DMS153 treated with DMSO at 0.1 percent for 48 hours (cell line): Measurements from ENCODE around the gene ME1.
"Not testable (repeated sequence)": the region's sequence is repeated elsewhere in the genome, so short reads cannot be mapped to it uniquely, and the experiment has no call there.

Experiments used
- DNase-seq: peaks from one replicate; lab custom pipeline; 2025; ENCODE audit not compliant: unreplicated experiment; lab: John Stamatoyannopoulos, UW

Gene ME1

DNA sequence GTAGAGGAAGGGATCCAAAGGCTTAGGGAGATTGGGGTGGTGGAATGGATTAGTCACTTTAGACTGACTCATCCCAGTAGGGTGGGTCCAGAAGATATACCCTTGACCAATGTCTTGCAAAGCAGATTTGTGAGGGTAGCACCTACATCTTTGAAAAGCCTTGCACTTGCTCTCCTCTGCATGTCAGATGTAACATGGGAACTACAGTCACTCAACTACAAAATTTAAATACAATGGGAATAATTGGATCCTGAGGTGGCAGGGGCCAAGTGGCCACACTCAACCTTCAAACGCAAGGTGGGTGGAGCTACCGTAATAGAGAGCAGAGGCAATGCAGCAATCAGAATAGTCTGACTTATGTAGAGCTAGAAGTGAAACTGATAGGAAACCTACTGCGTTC, 71.2 kb downstream of the ME1 start:
- DNase-seq: no peak

DNA sequence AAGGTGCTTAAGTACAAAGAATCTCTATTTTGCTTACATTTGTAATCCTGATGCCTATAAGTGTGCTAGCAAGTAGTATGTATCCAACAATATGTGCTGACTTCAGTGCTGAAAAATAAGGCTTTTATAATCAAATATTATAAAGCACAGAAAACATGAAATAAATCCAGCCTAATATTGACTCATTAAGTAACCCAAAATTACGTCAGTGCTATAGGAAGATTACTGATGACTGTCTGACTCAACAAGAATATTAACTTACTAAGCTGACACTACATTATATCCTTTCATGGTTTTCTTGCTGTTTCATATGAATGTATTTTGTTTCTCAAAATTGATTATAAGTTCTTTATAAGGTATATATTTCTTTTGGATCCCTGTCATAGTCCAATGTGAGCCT, 76.1 kb downstream of the ME1 start:
- no peak for DNase-seq

GRCh38 chr6:83352424-83353061, 78.3 kb downstream of the ME1 start:
- no peak for DNase-seq

DNA sequence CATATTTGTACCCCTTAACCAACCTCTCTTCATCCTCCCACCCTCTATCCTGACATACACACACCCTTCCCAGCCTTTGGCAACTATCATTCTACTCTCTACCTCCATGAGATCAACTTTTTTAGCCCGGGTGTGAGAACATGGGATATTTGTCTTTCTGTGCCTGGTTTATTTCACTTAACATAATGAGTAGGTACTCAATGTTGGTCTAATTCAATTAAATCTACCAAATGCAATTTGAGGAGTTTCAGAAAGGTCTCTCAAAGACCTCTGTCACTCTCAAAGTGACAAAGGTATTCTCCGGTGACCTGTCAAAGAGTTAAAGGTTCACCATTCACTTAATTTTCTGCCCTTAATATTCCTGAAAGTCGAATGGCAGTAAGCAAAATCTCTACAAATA, 87.7 kb downstream of the ME1 start:
- no peak for DNase-seq

DNA sequence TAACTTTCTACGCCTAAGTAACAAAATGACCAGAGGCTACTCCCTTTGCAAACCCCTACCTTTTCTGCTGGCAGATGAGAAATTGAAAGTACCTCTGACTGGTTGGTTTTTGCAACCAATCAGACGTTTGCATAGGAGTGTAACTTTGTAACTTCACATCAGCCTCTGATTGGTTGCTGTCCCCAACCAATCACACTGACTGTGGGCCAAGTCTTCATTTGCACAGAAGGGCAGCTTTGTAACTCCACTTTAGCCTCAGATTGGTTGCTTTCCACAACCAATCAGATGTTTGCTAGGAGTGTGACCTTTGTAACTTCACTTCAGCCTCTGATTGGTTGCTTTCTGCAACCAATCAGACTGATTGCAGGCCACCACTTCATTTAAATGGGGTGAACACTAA, 89.1 kb downstream of the ME1 start:
- DNase-seq: no peak

- not testable (repeated sequence) for DNase-seq
These were observed 96.9 kb downstream of the ME1 start for GRCh38 chr6:83333916-83334315.

DNA sequence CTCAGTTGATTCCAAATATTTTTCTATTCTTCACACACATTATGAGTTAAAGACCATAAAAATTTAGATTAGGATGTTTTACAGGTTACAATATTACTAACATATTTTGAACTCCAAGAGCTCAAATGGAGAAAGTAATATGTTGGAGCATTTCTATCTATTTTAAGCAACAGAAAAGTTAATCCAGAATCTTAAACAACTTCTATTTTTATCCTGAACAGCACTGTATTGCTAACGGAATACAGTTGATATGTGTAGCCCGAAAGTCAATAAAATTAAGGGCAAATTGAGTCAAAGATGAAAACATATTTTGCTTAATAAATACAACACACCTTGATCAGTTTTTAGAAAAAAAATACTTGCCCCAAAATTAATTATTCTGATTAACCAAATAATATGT, 97.4 kb downstream of the ME1 start:
- DNase-seq: no peak

DNA sequence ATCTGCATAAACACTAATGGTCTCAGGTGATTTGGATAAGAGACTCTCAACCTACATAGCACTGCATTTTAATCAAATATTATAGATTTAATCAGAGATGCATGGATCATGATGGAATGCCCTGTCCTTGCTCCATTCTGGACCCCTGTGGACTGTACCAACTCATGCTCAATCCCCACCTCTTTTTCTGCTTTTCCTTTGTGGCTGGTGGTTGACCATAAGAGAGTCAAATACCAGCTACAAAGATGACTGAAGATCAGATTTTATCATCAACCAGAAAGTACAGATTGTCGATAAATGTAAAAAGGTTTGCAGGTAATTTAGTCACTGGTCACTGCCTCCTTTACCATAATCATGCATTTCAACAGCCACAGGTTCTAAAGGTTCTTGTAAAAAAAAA, 116.2 kb downstream of the ME1 start:
- no peak for DNase-seq

DNA sequence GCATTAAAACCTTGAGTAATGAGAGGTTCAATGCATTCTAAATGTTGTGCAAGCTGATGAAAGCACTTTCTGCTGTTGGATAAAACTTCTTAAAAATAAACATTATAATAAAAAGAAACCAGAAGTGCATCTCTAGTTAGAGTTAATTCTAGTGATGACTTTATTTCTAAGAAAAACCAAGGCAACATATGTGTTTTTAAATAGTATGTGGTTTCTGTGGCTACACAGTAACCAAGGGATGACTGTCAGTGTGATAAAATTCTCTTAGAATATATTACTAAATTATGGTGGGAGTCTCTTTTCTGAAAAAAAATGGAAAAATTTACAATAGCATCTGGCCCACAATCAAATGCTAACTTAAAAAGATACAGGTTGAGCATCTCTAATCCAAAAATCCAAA, 117.0 kb downstream of the ME1 start:
- no peak for DNase-seq

DNA sequence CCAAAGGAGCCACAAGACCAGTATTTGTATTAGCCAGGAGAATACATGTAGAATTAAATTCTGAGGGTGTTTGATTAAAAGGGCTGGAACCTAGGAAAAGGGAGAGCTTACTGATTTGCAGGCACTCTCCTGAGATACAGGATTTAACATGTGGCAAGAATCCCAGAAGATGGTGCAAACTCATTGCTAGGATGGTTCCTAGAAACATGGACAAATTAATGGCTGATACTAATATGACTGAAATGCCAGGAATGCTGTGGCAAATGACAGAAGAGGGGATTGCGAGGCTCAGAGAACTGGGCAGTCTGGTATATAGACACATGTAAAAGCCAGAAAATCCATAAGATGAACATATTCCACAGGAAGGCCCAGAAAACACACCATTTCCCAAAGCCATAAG, 119.6 kb downstream of the ME1 start:
- no peak for DNase-seq

DNA sequence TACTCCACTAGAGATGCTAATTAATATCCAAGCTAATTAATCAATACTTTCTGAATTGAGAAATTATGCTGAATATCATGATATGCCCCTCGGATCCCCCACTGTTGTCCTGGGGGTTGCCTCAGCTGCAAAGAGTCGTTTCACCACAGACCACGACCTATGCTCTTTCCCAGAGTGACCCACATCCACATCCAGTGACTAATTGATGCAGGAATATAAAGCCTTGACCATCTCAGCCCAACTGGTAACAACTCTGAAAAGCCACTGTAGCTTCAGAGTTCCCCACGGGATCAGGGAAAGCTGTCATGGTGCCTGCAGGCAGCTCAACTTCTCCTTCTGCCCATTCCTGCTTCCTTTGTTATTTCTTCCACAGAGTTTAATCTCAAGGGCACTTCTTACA, 120.8 kb downstream of the ME1 start:
- DNase-seq: no peak

DNA sequence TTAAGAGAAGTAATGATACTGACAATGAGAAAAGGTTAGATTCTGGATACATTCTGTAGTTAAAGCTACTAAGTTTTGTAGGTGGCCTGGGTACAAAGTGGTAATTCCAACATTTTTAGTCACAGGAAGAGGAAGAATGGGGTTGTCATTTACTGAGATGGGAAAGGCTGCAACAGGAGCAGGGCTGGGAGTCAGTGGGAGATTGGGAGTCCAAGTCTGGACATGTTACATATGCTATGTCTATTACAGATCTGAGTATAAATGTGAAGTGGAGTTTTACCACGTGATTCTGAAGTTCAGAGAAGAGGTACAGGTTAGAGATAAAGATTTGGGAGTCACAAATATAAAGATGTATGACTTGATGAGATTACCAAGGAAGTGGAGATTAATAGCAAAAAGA, 121.5 kb downstream of the ME1 start:
- DNase-seq: no peak

DNA sequence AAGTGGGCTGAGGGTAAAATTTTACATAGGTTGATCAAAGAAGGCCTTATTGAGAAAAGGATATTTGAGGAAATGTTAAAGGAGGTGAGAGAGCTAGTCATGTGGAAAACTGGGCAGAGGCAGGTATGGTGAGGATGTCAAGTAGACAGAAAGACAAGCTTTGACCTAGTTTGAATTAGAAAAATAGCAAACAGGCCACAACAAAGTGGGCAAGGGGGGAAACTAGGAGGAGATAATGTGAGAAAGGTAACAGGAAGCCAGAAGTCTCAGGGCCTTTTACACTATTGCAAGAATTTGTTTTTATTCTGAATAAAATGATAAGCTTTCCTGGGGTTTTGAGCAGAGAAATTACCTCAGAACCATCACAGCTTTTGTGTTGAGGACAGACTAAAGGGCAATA, 122.0 kb downstream of the ME1 start:
- no peak for DNase-seq

GRCh38 chr6:83307849-83308248, 123.0 kb downstream of the ME1 start:
- DNase-seq: no peak

- DNase-seq: no peak
These were observed 127.4 kb downstream of the ME1 start for GRCh38 chr6:83303426-83303825.

DNA sequence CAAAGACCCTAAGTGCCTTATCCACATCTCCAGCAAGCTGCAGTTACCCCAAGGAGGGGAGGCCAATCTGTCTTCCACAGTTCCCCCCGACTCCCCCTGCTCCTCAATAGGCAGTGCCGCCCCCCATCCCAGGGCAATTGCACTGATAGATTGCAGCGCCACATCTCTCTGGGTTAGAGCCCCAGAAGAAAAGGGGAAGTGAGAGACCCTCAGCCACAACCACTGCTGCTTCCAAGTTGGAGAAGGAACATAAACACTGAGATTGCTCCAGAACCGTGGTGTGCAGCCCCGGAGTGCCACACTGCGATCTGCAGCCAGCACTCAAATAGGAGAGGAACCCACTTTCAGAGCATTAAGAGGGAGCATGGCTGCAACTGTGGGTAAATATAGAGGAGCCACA, 136.2 kb downstream of the ME1 start:
- no peak for DNase-seq

GRCh38 chr6:83292900-83293843, 137.7 kb downstream of the ME1 start:
- no peak for DNase-seq

DNA sequence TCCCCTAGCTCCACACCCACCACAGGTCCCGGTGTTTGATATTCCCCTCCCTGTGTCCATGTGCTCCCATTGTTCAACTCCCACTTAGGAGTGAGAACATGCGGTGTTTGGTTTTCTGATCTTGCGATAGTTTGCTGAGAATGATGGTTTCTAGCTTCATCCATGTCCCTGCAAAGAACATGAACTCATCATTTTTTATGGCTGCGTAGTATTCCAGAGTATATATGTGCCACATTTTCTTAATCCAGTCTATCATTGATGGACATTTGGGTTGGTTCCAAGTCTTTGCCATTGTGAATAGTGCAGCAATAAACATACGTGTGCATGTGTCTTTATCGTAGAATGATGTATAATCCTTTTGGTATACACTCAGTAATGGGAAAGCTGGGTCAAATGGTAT, 143.6 kb downstream of the ME1 start:
- DNase-seq: not testable (repeated sequence)

DNA sequence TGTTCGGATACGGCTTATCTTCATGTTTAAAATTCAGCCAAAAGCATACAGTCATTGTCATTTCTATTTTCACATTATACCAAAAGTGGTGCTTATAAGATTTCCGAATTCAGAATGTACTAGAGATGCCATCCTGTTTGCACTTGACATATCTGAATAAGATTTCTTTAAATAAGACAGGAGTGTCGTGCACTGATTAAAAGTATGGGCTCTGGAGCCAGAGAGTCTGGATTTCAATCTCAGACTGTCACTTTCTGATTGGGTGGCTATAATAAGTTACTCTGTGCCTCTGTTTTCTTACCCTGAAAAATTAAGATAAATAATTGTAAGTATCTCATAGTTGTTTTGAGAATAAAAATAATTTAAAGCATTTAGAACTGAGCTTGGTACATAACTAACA, 144.9 kb downstream of the ME1 start:
- DNase-seq: no peak

- DNase-seq: no peak
These were observed 157.3 kb downstream of the ME1 start for GRCh38 chr6:83273596-83273995.

DNA sequence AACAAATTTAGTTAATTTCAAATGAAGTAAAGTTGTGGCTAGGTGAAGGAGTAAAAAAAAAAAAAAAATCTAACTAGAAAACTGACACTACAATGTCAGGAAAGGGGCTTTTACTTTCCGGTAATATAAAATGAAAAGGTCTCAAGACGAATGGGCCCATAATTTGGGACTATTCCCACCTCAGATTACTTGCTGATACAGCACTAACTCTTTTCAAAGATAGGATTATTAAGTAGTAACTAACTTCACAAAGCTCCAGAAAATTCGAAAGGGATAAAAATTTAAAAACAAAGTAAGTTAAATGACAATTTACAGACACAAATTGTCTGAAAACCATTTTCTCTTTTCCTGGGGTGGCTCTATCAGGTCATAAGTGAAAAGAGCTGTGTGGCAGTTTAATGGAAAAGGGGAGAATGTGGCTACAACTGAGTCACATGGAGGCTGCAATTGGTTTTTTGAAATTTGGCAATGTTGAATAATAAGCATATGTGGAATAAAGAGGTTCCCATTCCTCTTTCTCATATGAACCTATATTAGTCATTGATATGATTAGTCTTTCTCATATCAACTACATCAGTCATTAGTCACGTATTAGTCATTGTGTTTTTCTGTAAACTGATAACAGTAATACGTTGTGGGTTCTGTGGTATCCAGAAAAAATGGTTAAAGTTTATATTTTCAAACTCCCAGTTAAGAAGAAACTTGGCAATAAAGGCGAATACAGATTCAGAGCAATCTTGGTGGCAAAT, 159.7 kb downstream of the ME1 start:
- DNase-seq: no peak

DNA sequence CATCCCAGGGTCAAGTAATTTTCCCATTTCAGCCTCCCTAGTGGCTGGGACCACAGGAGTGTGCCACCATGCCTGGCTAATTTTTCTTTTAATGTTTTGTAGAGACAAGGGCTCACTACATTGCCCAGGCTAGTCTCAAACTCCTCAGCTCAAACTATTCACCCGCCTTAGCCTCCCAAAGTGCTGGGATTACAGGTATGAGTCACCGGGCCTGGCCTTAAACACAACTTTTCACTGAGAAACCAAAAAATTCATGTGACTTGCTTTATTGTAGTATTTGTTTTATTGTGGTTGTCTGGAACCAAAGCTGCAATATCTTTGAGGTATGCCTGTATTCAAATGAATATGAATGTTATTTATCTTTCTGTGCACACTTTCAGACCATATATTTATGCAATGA, 165.5 kb downstream of the ME1 start:
- DNase-seq: no peak
